Measurements from ENCODE around the gene PLEKHB2.
A peak's percentile ranks its signal among the peaks of the same experiment; 100 is the strongest.

PLEKHB2 gene

GRCh38 chr2:131093696-131094462 is 11.3 kb upstream of the PLEKHB2 start:
- in situ Hi-C loops (cut with HindIII; ENCODE audit: low sequenced_read_pairs), result no loop called here
- TF ChIP-seq CTCF (IDR thresholded peaks at IDR 0.05; ENCODE audit: low read depth, low read length, missing control alignments), result no peak
- no peak for DNase-seq (ENCODE audit: low read depth)

GRCh38 chr2:131094463-131095281 is 10.5 kb upstream of the PLEKHB2 start:
- no peak for DNase-seq (ENCODE audit: low read depth)
- no peak overlapping the region for H3K4me3 ChIP-seq (ENCODE audit: low read depth, low read length)
- in situ Hi-C loops (cut with HindIII; ENCODE audit: low sequenced_read_pairs), result no loop called here
- TF ChIP-seq CTCF (IDR thresholded peaks at IDR 0.05; ENCODE audit: low read depth, low read length, missing control alignments), result no peak

More at GRCh38 chr2:131093696-131094462, 11.3 kb upstream of the PLEKHB2 start:
- peak overlapping the region; percentile 82 for H3K4me3 ChIP-seq (ENCODE audit: low read depth, low read length)

- no peak for TF ChIP-seq CTCF (IDR thresholded peaks at IDR 0.05; ENCODE audit: low read depth, low read length, missing control alignments)
- in situ Hi-C loops (cut with HindIII; ENCODE audit: low sequenced_read_pairs), result no loop called here
- no peak overlapping the region for H3K4me3 ChIP-seq (ENCODE audit: low read depth, low read length)
- DNase-seq (ENCODE audit: low read depth), result no peak
Observed at GRCh38 chr2:131103165-131103564, 2.0 kb upstream of the PLEKHB2 start.

GRCh38 chr2:131104487-131105155 is 515 bp upstream of the PLEKHB2 start:
- peak overlapping the region; percentile 95 for H3K4me3 ChIP-seq (ENCODE audit: low read depth, low read length)
- in situ Hi-C loops (cut with HindIII; ENCODE audit: low sequenced_read_pairs), result no loop called here
- DNase-seq (ENCODE audit: low read depth), result peak; percentile 36
- TF ChIP-seq CTCF (IDR thresholded peaks at IDR 0.05; ENCODE audit: low read depth, low read length, missing control alignments), result no peak

GRCh38 chr2:131105950-131106801 is 1.0 kb downstream of the PLEKHB2 start:
- no peak for TF ChIP-seq CTCF (IDR thresholded peaks at IDR 0.05; ENCODE audit: low read depth, low read length, missing control alignments)
- in situ Hi-C loops (cut with HindIII; ENCODE audit: low sequenced_read_pairs), result no loop called here
- H3K4me3 ChIP-seq (ENCODE audit: low read depth, low read length), result peak overlapping the region; percentile 95
- DNase-seq (ENCODE audit: low read depth), result no peak

All from astrocyte of the cerebellum (primary cell).